Muscle layer of duodenum (tissue), 2 donors: ENCODE data around the gene TBC1D19.
"Not testable (repeated sequence)": the region's sequence is repeated elsewhere in the genome, so short reads cannot be mapped to it uniquely, and the experiment has no call there.

Source experiments
- H3K27ac ChIP-seq: one replicate; pipeline ENCODE4 v1.7.0; 2013; ENCODE audit warnings: mild to moderate bottlenecking, low read length
- H3K27me3 ChIP-seq: one replicate; pipeline ENCODE4 v1.7.0; 2013; ENCODE audit warnings: low read depth, mild to moderate bottlenecking, control low read depth, low read length
- H3K36me3 ChIP-seq, 2 donors: one replicate each; pipeline ENCODE4 v1.7.0; 2013; ENCODE audit warnings: low read length in 2 of 2, control low read depth in 1 of 2, mild to moderate bottlenecking in 1 of 2; ENCODE audit not compliant: insufficient read depth in 2 of 2, control insufficient read depth in 1 of 2
- H3K4me1 ChIP-seq, 2 donors: one replicate each; pipeline ENCODE4 v1.7.0; 2013; ENCODE audit warnings: low read length in 2 of 2, mild to moderate bottlenecking in 2 of 2, control low read depth in 1 of 2, moderate library complexity in 1 of 2; ENCODE audit not compliant: insufficient read depth in 2 of 2, control insufficient read depth in 1 of 2
- H3K4me3 ChIP-seq, 2 donors: one replicate each; pipeline ENCODE4 v1.7.0; 2013; ENCODE audit warnings: low read length in 2 of 2, low read depth in 1 of 2, mild to moderate bottlenecking in 1 of 2
- H3K9me3 ChIP-seq, 2 donors: one replicate each; pipeline ENCODE4 v1.7.0; 2013; ENCODE audit warnings: low read length in 2 of 2, control low read depth in 1 of 2, mild to moderate bottlenecking in 1 of 2; ENCODE audit not compliant: control insufficient read depth in 1 of 2
- donor health status: healthy.

The TBC1D19 gene

DNA sequence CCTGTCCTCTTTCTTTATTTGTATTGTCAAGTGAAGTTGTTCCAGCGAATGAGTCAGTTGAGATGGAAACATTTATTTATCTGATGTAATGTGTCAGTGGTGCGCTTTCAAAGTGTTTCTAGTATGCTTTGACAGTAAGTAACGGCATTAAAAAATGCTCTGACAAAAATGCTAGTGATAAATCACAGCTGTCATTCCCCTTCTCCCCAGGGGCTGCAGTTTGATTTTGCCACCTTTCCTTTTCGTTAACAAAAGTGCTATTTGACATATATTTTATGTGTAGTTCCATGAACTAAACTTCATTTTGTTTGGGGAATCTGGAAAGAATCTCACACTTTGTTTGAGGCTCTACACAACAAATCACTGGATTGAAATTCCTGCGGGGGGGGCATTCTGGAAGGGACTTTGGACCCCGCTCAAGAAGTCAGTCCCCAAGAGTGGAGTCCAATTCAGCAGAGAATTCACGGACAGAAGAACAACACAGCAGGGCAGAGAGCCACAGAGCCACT is 7.6 kb upstream of the TBC1D19 start:
- no peak overlapping the region for H3K27ac ChIP-seq
- no peaks in the 10 kb centered on the region for H3K9me3 ChIP-seq
- no peaks in the 10 kb centered on the region for H3K27me3 ChIP-seq
- H3K36me3 ChIP-seq = no peaks in the 10 kb centered on the region
- H3K4me3 ChIP-seq = no peak overlapping the region
- H3K4me1 ChIP-seq = no peaks in the 10 kb centered on the region

DNA sequence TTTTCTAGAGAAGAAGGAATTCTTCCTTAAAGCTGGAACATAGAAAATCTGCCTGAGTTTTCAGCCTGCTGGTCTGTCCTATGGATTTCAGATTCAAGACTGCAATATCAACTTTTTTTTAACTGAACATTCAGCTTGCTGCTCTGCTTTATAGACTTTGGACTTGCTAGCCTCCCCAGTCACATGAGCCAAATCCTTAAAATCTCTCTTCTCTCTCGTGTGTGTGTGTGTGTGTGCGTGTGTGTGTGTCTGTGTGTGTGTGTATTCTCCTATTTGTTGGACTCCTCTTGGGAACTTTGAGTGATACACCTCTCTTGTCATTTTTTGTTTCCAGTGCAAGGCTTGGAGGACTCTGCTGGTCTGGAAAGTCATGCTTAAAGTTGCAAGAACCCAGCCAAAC is 6.8 kb upstream of the TBC1D19 start:
- H3K27me3 ChIP-seq = no peaks in the 10 kb centered on the region
- no peak overlapping the region for H3K4me3 ChIP-seq
- H3K27ac ChIP-seq = no peak overlapping the region
- H3K36me3 ChIP-seq = no peaks in the 10 kb centered on the region
- H3K9me3 ChIP-seq = no peaks in the 10 kb centered on the region
- no peaks in the 10 kb centered on the region for H3K4me1 ChIP-seq

DNA sequence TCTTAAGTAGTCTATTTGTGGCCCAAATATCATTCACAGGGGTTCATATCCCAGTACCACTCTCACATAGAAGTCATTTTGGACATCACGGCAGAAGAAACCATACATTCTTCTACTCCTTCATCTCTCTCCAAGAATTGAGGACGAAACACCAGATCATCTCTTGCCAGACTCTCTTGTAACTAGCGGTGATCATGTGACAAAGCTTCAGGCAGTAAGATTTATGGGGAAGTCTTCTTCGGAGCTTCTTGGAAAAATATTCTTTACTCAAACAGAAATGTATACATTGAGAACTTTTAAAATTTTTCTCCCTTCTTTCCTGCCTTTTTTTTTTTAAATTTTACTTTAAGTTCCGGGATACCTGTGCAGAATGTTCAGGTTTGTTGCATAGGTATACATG is 4.7 kb upstream of the TBC1D19 start:
- Histone ChIP-seq H3K27ac (no peak overlapping the region), H3K4me3 (no peak overlapping the region), H3K27me3 (no peaks in the 10 kb centered on the region), H3K4me1 (peaks cover 0 to 5% of the 10 kb centered on the region in 2 donors), H3K9me3 (no peaks in the 10 kb centered on the region), H3K36me3 (peaks cover 0 to 2% of the 10 kb centered on the region in 2 donors)

DNA sequence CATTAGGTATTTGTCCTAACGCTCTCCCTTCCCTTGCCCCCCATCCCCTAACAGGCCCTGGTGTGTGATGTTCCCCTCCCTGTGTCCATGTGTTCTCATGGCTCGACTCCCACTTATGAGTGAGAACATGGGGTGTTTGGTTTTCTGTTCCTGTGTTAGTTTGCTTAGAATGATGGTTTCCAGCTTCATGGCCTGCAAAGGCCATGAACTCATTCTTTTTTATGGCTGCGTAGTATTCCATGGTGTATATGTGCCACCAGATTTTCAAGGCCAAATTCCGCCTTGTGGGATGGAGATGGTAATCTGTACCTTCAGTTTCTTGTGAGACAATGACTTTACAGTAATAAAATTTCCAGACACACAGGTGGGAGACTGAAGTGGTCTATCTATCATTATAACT is 2.5 kb upstream of the TBC1D19 start:
- H3K27me3 ChIP-seq, H3K4me1 ChIP-seq, H3K9me3 ChIP-seq, H3K27ac ChIP-seq, H3K36me3 ChIP-seq, H3K4me3 ChIP-seq: not testable (repeated sequence)

DNA sequence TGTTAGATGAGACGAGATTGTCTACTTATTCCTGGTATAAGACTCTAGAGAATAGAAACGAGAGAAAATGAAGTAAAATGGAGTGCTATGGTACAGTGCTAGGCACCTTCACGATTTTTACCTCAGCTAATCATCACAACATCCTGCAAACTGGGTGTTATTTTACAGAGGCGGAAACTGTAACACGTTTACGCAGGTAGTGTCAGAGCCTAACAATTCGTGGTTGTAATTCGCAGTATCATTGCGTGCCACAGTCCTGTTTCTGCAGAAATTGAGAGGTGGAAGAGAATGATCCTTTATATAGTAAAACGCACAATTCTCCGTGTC is 383 bp upstream of the TBC1D19 start:
- H3K27me3 ChIP-seq = no peaks in the 10 kb centered on the region
- H3K4me3 ChIP-seq = peak overlapping the region; percentile 85 to 95
- H3K9me3 ChIP-seq = no peaks in the 10 kb centered on the region
- peaks cover 0 to 3% of the 10 kb centered on the region in 2 donors for H3K36me3 ChIP-seq
- peaks cover 5 to 7% of the 10 kb centered on the region in 2 donors for H3K4me1 ChIP-seq
- H3K27ac ChIP-seq = peak overlapping the region; percentile 74

DNA sequence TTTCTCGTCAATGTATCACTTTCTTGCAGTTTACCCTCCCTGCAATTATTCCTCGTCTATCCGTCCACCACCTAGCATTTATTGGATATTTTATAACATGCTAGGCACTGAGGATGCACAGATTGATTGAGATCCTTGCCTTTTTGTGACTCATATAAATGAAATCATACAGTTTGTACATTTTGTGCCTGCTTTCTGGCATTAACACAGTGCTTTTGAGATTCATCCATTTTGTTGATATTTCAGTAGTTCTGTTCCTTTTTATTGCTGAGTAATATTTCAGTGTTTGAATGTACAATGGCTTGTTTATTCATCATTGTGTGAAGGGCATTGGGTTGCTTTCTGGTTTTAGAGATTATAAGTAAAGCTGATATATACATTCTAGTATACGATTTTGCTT is 841 bp downstream of the TBC1D19 start:
- Histone ChIP-seq H3K27me3 (no peaks in the 10 kb centered on the region), H3K4me3 (peak overlapping the region; percentile 85 to 95), H3K9me3 (no peaks in the 10 kb centered on the region), H3K27ac (peak overlapping the region; percentile 74), H3K36me3 (peaks cover 0 to 3% of the 10 kb centered on the region in 2 donors), H3K4me1 (peaks cover 5 to 7% of the 10 kb centered on the region in 2 donors)

DNA sequence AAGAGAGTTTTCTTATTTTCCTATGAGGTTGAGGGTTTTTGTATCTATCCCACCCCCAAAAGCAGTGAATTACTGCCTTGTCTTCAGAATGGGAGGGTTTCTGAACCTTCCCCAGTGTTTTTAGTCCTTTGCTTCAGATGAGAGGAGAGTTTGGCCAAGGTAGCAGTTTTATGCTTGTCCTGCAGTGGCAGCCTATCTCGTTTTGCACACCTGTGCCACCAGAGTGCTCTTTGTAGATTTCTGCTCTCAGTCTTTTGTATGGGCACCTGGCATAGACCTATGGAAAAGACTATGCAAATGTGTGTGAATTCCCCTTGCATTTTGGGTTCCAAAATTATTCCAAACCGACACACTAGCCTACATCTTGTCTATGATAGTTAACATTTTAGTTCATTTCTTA is 5.8 kb downstream of the TBC1D19 start:
- Histone ChIP-seq H3K4me3 (no peak overlapping the region), H3K36me3 (no peaks in the 10 kb centered on the region), H3K27me3 (no peaks in the 10 kb centered on the region), H3K27ac (no peak overlapping the region), H3K9me3 (no peaks in the 10 kb centered on the region), H3K4me1 (peaks cover 0 to 3% of the 10 kb centered on the region in 2 donors)

DNA sequence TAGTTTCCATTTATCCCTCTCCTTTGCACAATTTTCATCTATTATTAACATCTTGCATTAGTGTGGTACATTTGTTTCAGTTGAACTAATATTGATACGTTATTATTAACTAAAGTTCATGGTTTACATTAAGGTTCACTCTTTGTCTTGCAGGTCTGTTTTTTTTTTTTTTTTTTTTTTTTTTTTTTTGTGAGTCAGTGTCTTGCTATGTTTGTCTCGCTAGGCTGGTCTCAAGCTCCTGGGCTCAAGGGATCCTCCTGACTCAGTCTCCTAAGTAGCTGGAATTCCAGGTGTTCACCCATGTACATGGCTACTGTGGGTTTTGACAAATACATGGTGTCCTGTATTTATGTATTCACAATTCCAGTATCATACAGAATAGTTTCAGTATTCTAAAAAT is 6.8 kb downstream of the TBC1D19 start:
- Histone ChIP-seq H3K9me3 (no peaks in the 10 kb centered on the region), H3K27ac (no peak overlapping the region), H3K27me3 (no peaks in the 10 kb centered on the region), H3K4me3 (no peak overlapping the region), H3K36me3 (no peaks in the 10 kb centered on the region), H3K4me1 (no peaks in the 10 kb centered on the region)

DNA sequence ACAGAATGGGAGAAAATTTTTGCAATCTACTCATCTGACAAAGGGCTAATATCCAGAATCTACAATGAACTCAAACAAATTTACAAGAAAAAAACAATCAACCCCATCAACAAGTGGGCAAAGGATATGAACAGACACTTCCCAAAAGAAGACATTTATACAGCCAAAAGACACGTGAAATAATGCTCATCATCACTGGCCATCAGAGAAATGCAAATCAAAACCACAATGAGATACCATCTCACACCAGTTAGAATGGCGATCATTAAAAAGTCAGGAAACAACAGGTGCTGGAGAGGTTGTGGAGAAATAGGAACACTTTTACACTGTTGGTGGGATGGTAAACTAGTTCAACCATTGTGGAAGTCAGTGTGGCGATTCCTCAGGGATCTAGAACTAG is 9.7 kb downstream of the TBC1D19 start:
- not testable (repeated sequence) for H3K9me3 ChIP-seq, H3K27ac ChIP-seq, H3K4me3 ChIP-seq, H3K27me3 ChIP-seq, H3K36me3 ChIP-seq, H3K4me1 ChIP-seq

DNA sequence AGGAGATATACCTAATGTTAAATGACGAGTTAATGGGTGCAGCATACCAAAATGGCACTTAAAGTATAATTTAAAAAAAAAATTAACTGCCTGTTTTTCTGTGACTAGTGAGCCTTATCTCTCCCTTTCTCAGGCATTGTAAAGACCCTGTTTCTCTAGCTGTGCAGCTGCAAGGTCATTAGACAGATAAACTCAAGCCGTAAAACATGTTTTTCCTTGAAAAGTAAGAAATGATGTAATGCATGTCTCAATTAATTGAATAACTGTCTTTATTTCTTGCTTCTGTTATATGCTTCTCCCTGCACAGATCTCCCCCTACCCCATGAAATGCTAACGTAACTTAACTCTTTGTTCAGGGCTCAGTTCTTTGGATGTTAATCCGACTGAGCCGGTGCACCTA is 10.5 kb downstream of the TBC1D19 start:
- Histone ChIP-seq H3K27ac (no peak overlapping the region), H3K36me3 (no peaks in the 10 kb centered on the region), H3K9me3 (no peaks in the 10 kb centered on the region), H3K4me3 (no peak overlapping the region), H3K27me3 (no peaks in the 10 kb centered on the region), H3K4me1 (no peaks in the 10 kb centered on the region)

DNA sequence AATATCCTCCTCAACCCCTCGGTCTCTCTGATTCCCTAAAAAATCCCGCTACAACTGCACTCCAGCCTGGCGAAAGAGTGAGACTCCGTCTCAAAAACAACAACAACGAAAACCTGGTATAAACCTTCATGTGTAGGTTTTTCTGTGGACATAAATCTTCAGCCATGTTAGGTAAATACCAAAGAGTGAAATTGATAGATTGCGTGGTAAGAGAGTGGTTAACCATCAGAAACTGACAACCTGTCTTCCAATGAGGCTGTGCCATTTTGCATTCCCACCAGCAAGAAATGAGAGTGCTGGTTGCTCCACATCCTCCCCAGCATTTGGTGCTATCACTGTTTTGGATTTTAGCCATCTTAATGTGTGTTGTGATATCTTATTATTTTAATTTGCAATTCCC is 10.9 kb downstream of the TBC1D19 start:
- Histone ChIP-seq H3K4me3 (no peak overlapping the region), H3K4me1 (no peaks in the 10 kb centered on the region), H3K9me3 (no peaks in the 10 kb centered on the region), H3K27ac (no peak overlapping the region), H3K27me3 (no peaks in the 10 kb centered on the region), H3K36me3 (no peaks in the 10 kb centered on the region)

DNA sequence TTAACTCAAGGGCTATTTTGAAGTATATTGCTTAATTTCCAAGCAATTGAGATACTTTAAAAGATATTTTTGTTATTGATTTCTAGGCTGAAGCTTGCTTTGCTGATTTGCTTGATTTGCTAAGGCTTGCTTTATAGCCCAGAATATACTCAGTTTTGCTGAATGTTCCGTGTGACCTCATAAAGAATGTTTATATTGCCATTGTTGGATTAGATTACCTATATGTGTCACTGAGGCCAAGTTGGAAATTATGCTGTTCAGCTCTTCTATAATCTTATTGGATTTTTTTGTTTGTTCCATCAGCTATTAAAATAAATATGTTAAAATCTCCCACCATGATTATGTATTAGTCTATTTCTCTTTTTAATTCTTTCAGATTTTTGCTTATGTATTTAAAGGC is 13.0 kb downstream of the TBC1D19 start:
- Histone ChIP-seq H3K27me3 (no peaks in the 10 kb centered on the region), H3K27ac (no peak overlapping the region), H3K4me3 (no peak overlapping the region), H3K9me3 (no peaks in the 10 kb centered on the region), H3K4me1 (no peaks in the 10 kb centered on the region), H3K36me3 (no peaks in the 10 kb centered on the region)
